ENCODE data around the gene DHTKD1.
"Not testable (repeated sequence)": the region's sequence is repeated elsewhere in the genome, so short reads cannot be mapped to it uniquely, and the experiment has no call there.

DHTKD1 gene

DNA sequence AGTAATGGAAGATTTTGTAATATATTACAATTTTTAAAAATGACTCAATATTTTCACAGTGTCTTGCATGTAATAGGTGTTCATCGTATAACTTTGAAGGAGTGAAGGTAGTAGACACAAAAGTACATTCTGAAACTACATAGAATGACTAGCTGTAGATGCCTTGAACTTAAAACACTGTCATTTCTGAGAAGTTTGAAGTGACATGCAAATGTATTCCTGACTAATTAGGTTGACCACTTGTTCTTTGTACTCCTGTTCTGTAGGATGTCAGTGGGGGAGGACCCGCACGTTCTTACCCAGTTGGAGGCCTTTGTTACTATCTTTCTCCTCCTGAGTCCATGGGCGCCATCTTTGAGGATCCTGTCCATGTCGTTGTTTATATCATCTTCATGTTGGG is 91.9 kb downstream of the DHTKD1 start:
- Mint-ChIP-seq H3K4me1 (peaks cover 2% of the 10 kb centered on the region), H3K27me3 (ENCODE audit: low read depth, poor library complexity) (no peaks in the 10 kb centered on the region), H3K36me3 (ENCODE audit: low read depth) (peaks cover 64% of the 10 kb centered on the region), H3K9me3 (no peaks in the 10 kb centered on the region), H3K4me3 (no peak overlapping the region), H3K27ac (no peak overlapping the region)
- no peak for DNase-seq
- TF ChIP-seq, protein P1, sequence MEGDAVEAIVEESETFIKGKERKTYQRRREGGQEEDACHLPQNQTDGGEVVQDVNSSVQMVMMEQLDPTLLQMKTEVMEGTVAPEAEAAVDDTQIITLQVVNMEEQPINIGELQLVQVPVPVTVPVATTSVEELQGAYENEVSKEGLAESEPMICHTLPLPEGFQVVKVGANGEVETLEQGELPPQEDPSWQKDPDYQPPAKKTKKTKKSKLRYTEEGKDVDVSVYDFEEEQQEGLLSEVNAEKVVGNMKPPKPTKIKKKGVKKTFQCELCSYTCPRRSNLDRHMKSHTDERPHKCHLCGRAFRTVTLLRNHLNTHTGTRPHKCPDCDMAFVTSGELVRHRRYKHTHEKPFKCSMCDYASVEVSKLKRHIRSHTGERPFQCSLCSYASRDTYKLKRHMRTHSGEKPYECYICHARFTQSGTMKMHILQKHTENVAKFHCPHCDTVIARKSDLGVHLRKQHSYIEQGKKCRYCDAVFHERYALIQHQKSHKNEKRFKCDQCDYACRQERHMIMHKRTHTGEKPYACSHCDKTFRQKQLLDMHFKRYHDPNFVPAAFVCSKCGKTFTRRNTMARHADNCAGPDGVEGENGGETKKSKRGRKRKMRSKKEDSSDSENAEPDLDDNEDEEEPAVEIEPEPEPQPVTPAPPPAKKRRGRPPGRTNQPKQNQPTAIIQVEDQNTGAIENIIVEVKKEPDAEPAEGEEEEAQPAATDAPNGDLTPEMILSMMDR (IDR thresholded peaks at IDR 0.05) = no peak

DNA sequence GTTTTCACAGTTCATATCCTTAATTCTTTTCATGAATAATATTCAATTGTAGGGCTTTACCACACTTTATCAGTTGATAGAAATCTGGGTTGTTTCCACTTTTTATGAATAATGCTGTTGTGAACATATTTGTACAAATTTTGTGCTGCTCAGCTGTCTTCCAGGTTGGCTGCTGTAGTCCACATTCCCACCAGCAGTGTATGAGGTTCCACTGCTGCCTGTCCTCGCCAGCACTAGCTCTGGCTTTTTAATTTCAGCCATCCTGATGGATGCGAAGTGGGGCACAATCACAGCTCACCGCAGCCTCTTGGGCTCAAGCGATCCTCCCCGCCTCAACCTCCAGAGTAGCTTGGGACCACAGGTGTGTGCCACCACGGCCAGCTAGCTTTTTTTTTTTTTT is 94.2 kb downstream of the DHTKD1 start:
- Mint-ChIP-seq H3K27me3 (ENCODE audit: low read depth, poor library complexity) (no peaks in the 10 kb centered on the region), H3K27ac (no peak overlapping the region), H3K36me3 (ENCODE audit: low read depth) (peaks cover 54% of the 10 kb centered on the region), H3K9me3 (no peaks in the 10 kb centered on the region), H3K4me3 (no peak overlapping the region), H3K4me1 (no peaks in the 10 kb centered on the region)
- TF ChIP-seq, protein P1 (IDR thresholded peaks at IDR 0.05) = no peak
- no peak for DNase-seq

DNA sequence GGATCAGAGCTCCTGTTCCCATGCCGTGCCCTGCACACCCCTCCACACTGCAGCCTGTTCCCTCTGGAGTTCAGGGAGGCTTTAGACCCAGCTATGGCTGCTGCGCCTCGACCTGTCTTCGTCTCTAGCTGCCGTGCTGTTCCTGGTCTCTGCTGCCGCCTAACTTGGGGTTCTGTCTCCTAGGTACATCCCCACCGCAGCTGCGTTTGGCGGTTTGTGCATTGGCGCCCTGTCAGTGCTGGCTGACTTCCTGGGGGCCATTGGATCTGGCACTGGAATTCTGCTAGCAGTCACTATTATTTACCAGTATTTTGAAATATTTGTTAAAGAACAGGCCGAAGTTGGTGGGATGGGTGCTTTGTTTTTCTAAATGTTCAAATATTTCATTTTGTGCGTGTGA is 95.3 kb downstream of the DHTKD1 start:
- Mint-ChIP-seq H3K36me3 (ENCODE audit: low read depth) (peaks cover 47% of the 10 kb centered on the region), H3K4me1 (no peaks in the 10 kb centered on the region), H3K9me3 (no peaks in the 10 kb centered on the region), H3K4me3 (no peak overlapping the region), H3K27ac (peak overlapping the region; percentile 59), H3K27me3 (ENCODE audit: low read depth, poor library complexity) (no peaks in the 10 kb centered on the region)
- DNase-seq = no peak
- TF ChIP-seq, protein P1 (IDR thresholded peaks at IDR 0.05) = no peak

DNA sequence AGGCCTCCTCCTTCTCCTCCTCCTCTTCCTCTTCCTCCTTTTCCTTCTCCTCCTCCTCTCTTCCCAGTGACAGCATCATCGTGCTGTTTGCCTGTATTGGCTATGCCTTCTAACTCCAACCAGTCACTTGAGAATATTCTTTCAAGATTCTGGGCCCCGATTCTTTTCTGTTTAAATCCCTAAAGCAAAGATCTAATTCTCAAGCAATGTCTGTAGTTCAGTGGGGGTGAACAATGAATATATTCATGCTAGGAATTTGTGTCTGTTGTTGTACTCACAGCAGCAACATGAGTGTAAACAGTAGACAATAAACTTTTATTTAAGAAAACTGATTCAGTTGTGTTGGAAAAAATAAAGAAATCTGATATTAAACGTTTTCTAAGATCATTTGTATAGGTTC is 96.3 kb downstream of the DHTKD1 start:
- DNase-seq = no peak
- Mint-ChIP-seq H3K27ac (peak overlapping the region; percentile 23), H3K9me3 (no peaks in the 10 kb centered on the region), H3K36me3 (ENCODE audit: low read depth) (peaks cover 51% of the 10 kb centered on the region), H3K4me1 (no peaks in the 10 kb centered on the region), H3K27me3 (ENCODE audit: low read depth, poor library complexity) (no peaks in the 10 kb centered on the region), H3K4me3 (no peak overlapping the region)
- TF ChIP-seq, protein P1 (IDR thresholded peaks at IDR 0.05) = no peak

DNA sequence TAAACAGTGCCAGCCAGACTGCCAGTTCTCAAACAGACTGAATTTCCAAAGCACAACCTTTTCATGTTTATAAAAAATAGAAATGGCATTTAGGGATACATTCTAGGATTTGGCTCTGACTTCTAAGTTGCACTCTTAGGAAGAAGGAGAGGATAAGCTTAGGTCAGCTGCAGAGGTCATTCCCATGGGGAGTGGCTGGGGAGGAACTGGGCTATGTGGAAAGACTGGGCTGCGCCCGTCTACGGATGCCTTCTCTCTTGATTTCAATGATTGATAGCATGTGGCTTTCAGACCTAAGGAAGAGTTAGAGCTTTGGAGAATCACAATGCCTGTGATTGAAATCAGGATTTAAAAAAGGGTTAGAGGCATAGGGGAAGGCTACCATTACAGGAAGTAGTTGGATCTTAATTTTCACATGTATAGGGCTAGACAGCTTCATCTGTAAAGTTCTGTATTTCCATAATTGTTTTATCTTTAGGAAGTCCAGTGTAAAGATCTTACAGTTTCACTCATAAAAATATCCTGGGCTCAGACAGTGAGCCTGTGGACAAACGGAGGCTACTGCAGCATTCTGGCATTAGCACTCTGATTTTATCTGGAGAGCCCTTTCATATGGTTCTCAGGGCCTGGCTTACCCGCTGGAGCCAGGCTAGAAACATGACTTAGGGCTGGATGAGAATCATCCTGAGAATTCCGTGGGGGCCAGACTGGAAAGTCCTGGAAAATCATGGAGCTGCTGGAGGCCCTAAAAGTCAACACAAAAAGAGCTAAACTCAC is 97.4 kb downstream of the DHTKD1 start:
- no peaks in the 10 kb centered on the region for H3K27me3 Mint-ChIP-seq (ENCODE audit: low read depth, poor library complexity)

DNA sequence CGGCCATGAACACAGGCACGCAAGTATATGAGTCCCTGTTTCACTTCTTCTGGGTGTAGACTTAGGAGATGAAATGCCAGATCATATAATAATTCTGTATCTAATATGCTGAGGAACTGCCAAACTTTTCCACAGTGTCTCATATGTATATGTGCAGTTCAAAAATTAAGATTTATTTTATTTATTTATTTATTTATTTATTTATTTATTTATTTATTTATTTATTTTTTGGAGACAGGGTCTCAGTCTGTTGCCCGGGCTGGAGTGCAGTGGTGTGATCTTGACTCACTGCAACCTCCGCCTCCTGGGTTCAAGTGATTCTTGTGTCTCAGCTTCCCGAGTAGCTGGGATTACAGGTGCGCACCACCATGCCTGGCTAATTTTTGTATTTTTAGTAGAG is 102.8 kb downstream of the DHTKD1 start:
- H3K4me1 Mint-ChIP-seq; H3K9me3 Mint-ChIP-seq; H3K27me3 Mint-ChIP-seq (ENCODE audit: low read depth, poor library complexity); DNase-seq; H3K4me3 Mint-ChIP-seq; H3K27ac Mint-ChIP-seq: not testable (repeated sequence)
- H3K36me3 Mint-ChIP-seq (ENCODE audit: low read depth) = peaks cover 54% of the 10 kb centered on the region

More for the DNA sequence above, 97.4 kb downstream of the DHTKD1 start:
- peaks cover 53% of the 10 kb centered on the region for H3K36me3 Mint-ChIP-seq (ENCODE audit: low read depth)
- no peaks in the 10 kb centered on the region for H3K4me1 Mint-ChIP-seq
- no peak overlapping the region for H3K4me3 Mint-ChIP-seq
- H3K27ac Mint-ChIP-seq = peak overlapping the region; percentile 92
- no peak for DNase-seq
- no peaks in the 10 kb centered on the region for H3K9me3 Mint-ChIP-seq
- TF ChIP-seq, protein P1 (IDR thresholded peaks at IDR 0.05) = no peak
